Right lobe of liver (tissue), 6 donors: ENCODE measurements around the gene FAIM2. TPM values are rescaled to one million over a fixed set of nuclear protein-coding genes. Genes with fewer than 3 reads are reported as not detected.

Experiments
- ATAC-seq, 4 donors: fragments of 200-7000 bp; cut with Tn5 transposase; one replicate each; pipeline ENCODE4 v1.9.1; 2020; ENCODE audit warnings: mild to moderate bottlenecking in 4 of 4, moderate library complexity in 4 of 4
- DNase-seq, 3 donors: peaks; one replicate each; pipeline ENCODE4 v3.0.0-alpha.2; 2020
- H3K27ac ChIP-seq, 3 donors: fragments of 200-600 bp; one replicate each; pipeline ENCODE4 v1.8.0; 2022
- H3K27me3 ChIP-seq, 2 donors: fragments of 200-600 bp; one replicate each; pipeline ENCODE4 v1.8.0; 2022
- H3K36me3 ChIP-seq, 4 donors: fragments of 200-600 bp; sonication (generic) in 1 of 4; one replicate each; pipeline versions ENCODE4 v1.5.1 to v1.8.0; 2017 to 2022; ENCODE audit warnings: control low read depth in 1 of 4
- H3K4me1 ChIP-seq, 4 donors: fragments of 200-600 bp; sonication (generic) in 1 of 4; one replicate each; pipeline versions ENCODE4 v1.5.1 to v1.8.0; 2017 to 2022; ENCODE audit warnings: control low read depth in 1 of 4
- H3K4me3 ChIP-seq, 3 donors: fragments of 200-600 bp; one replicate each; pipeline ENCODE4 v1.8.0; 2022
- H3K9me3 ChIP-seq, 4 donors: fragments of 200-600 bp; sonication (generic) in 1 of 4; one replicate each; pipeline versions ENCODE4 v1.5.1 to v1.8.0; 2017 to 2022; ENCODE audit warnings: control low read depth in 1 of 4
- POLR2A ChIP-seq: fragments of 450-650 bp; IDR thresholded peaks from one replicate; pipeline ENCODE4 v1.6.1; 2017; ENCODE audit warnings: antibody characterized with exemption, mild to moderate bottlenecking
- WGBS: methylation state at CpG from one replicate; pipeline ENCODE4 v1.1.6; 2018; ENCODE audit warnings: low coverage, low lambda C conversion rate; ENCODE audit not compliant: insufficient coverage; ENCODE audit errors: missing lambda C conversion rate; 5-methylcytosine and 5-hydroxymethylcytosine counted together
- intact Hi-C, 2 donors: fragments of 100-400 bp; cut with DNase I; formaldehyde crosslinking; loops; one replicate each; pipeline versions ENCODE4 v1.11.2 to v1.14.1; 2022
- total RNA-seq, 6 experiments: library from RNA; depleted of rRNA in 2 of 6; stranded (reverse); fragments of >200 nt in 2 of 6; fragmentation: NEBNext Ultra II Directional in 3 of 6; extraction: Animal tissue kit (Norgen Biotek cat#: 25700) in 3 of 6; gene quantifications; one replicate each; pipeline versions ENCODE4 v1.1.0 to v1.2.4, GENCODE V29; 2016 to 2023
- TF ChIP-seq, protein P1 (sequence below), 4 donors: fragments of 200-600 bp in 3 of 4; fragments of 450-650 bp in 1 of 4; IDR thresholded peaks; one replicate each; pipeline versions ENCODE4 v1.5.1 to v1.8.0; 2016 to 2022; ENCODE audit warnings: antibody characterized with exemption in 4 of 4, mild to moderate bottlenecking in 2 of 4
- donor health status: DM: no; HTN: yes; CAD: no.
- donor health status: DM: no; HTN: no; CAD: no.
- donor health status: DM: no; HTN: no; CAD: no.
- donor health status: DM: no; HTN: yes; CAD: no.
- donor health status: DM: no; HTN: yes; CAD: no.

The FAIM2 gene
- total RNA-seq, 6 experiments from 2014 or later = 0.16 TPM; not detected in 5

- Histone ChIP-seq H3K4me1 (no peaks in the 10 kb centered on the region), H3K27ac (no peak overlapping the region), H3K27me3 (no peaks in the 10 kb centered on the region), H3K4me3 (no peak overlapping the region), H3K9me3 (no peaks in the 10 kb centered on the region), H3K36me3 (no peaks in the 10 kb centered on the region)
- ATAC-seq (no peak), DNase-seq (no peak)
- intact Hi-C loops = no loop called here
- no CpG with 5 or more reads among the region's 5 CpGs for WGBS
- TF ChIP-seq POLR2A = no peak
- TF ChIP-seq, protein P1, sequence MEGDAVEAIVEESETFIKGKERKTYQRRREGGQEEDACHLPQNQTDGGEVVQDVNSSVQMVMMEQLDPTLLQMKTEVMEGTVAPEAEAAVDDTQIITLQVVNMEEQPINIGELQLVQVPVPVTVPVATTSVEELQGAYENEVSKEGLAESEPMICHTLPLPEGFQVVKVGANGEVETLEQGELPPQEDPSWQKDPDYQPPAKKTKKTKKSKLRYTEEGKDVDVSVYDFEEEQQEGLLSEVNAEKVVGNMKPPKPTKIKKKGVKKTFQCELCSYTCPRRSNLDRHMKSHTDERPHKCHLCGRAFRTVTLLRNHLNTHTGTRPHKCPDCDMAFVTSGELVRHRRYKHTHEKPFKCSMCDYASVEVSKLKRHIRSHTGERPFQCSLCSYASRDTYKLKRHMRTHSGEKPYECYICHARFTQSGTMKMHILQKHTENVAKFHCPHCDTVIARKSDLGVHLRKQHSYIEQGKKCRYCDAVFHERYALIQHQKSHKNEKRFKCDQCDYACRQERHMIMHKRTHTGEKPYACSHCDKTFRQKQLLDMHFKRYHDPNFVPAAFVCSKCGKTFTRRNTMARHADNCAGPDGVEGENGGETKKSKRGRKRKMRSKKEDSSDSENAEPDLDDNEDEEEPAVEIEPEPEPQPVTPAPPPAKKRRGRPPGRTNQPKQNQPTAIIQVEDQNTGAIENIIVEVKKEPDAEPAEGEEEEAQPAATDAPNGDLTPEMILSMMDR (IDR thresholded peaks at IDR 0.05) = no peak
Measured at GRCh38 chr12:49917788-49918173, 14.1 kb upstream of the FAIM2 start.

DNA sequence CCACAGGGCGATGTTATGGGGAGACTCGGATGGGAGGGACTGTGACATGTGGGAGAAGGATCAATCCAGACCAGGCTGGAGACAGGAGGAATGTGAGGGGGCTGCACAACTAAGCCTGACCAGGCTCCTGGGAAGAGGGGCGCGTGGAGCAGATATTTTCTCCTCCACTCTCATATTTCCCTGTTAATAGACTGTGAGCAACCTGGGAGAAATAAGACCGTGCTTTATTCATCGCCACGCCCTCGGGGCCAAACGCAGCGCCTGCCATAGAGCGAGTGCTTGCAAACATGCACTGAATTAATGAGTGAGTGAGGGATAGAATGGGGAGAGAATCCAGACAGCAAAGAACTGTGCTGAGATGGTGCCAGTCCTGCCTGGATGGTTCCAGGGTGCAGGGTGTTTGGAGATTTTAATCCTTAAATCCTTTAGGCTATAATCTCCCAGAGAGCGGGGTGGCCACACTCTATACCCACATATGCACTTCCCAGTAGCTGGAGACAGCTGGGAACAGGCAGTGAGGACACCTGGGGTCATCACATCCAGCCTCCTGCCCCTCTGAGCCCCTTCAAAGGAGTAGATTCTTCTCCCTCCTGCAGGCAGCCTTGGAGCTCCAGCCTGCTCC, 13.6 kb upstream of the FAIM2 start:
- Histone ChIP-seq H3K27ac (no peak overlapping the region), H3K27me3 (no peaks in the 10 kb centered on the region), H3K36me3 (no peaks in the 10 kb centered on the region), H3K9me3 (no peaks in the 10 kb centered on the region), H3K4me1 (no peaks in the 10 kb centered on the region), H3K4me3 (no peak overlapping the region)
- WGBS = 88% methylated on average over 10 of the region's 12 CpGs
- no peak for DNase-seq
- intact Hi-C loops = no loop called here
- ATAC-seq = no peak
- TF ChIP-seq, protein P1 (IDR thresholded peaks at IDR 0.05) = no peak
- TF ChIP-seq POLR2A = no peak

DNA sequence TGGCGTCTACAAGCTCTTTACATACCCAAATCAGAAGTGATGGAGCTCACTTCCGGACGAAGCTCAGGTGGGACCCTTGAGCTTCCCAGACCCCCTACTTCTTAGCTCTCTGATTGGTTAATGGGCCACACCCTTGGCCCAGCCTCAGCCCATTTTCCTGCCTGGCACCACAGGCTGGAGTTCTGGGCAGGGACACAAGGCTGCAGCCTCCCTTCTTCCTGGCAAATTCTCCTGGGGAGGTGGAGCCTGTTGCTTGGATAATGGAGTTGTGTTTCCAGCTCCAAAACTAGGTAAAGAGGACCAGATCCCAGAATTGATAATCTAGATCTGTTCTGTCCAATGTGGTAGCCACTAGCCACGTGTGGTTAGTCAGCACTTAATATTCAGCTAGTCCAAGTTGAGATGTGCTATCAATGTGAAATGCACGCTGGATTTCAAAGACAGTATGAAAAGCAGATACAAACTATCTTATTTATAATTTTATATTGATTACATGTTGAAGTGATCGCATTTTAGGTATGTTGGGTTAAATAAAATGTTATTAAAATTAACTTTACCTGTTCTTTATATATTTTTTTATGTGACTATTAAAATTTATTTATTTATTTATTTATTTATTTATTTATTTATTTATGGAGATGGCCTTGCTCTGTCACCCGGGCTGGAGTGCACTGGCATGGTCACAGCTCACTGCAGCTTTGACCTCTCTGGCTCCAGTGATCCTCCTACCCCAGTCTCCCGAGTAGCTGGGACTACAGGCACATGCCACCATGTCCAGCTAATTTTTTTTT, 12.6 kb upstream of the FAIM2 start:
- WGBS = 67% methylated on average over 8 of the region's 8 CpGs
- H3K4me3 ChIP-seq = no peak overlapping the region
- no peak overlapping the region for H3K27ac ChIP-seq
- H3K9me3 ChIP-seq = no peaks in the 10 kb centered on the region
- H3K36me3 ChIP-seq = no peaks in the 10 kb centered on the region
- H3K27me3 ChIP-seq = no peaks in the 10 kb centered on the region
- H3K4me1 ChIP-seq = no peaks in the 10 kb centered on the region
- no peak for DNase-seq
- ATAC-seq = no peak
- intact Hi-C loops = no loop called here
- TF ChIP-seq POLR2A = no peak
- TF ChIP-seq, protein P1 (IDR thresholded peaks at IDR 0.05) = no peak

GRCh38 chr12:49912345-49913255, 8.9 kb upstream of the FAIM2 start:
- WGBS = 53% methylated on average over 9 of the region's 16 CpGs
- ATAC-seq (no peak), DNase-seq (no peak)
- no peak overlapping the region for H3K4me3 ChIP-seq
- no peak overlapping the region for H3K27ac ChIP-seq
- H3K27me3 ChIP-seq = no peaks in the 10 kb centered on the region
- H3K4me1 ChIP-seq = no peaks in the 10 kb centered on the region
- intact Hi-C loops = no loop called here
- no peaks in the 10 kb centered on the region for H3K36me3 ChIP-seq
- H3K9me3 ChIP-seq = no peaks in the 10 kb centered on the region
- TF ChIP-seq, protein P1 (IDR thresholded peaks at IDR 0.05) = no peak
- TF ChIP-seq POLR2A = no peak
